PFSK-1 (cell line): ENCODE results near the gene MITF.

Source experiments
- FOXP2 ChIP-seq: optimal IDR thresholded peaks from 2 replicates; pipeline ENCODE3; 2011; ENCODE audit warnings: borderline replicate concordance, control low read depth, inconsistent platforms; ENCODE audit not compliant: insufficient read depth; ENCODE audit errors: extremely low read length, extremely low read depth
- POLR2AphosphoS5 ChIP-seq: IDR thresholded peaks from 2 replicates; pipeline ENCODE4 v1.6.1; 2012; ENCODE audit warnings: low read depth, mild to moderate bottlenecking, control low read depth, low read length, moderate library complexity
- SIN3A ChIP-seq: IDR thresholded peaks from 2 replicates; pipeline ENCODE4 v1.6.1; 2012; ENCODE audit warnings: mild to moderate bottlenecking, low read length, moderate library complexity, borderline replicate concordance; ENCODE audit not compliant: insufficient read depth
- TAF1 ChIP-seq: IDR thresholded peaks from 2 replicates; pipeline ENCODE4 v1.6.1; 2012; ENCODE audit warnings: low read length, control low read depth, borderline replicate concordance; ENCODE audit not compliant: insufficient read depth
- TF ChIP-seq, protein P1 (sequence below), 2 experiments: IDR thresholded peaks; 2 replicates each; pipeline versions ENCODE4 v1.6.1 to v1.8.0; 2011 to 2012; ENCODE audit warnings: low read depth in 2 of 2, low read length in 2 of 2, control low read depth in 1 of 2, inconsistent platforms in 1 of 2, mild to moderate bottlenecking in 1 of 2, moderate library complexity in 1 of 2; ENCODE audit not compliant: insufficient read depth in 1 of 2

DNA sequence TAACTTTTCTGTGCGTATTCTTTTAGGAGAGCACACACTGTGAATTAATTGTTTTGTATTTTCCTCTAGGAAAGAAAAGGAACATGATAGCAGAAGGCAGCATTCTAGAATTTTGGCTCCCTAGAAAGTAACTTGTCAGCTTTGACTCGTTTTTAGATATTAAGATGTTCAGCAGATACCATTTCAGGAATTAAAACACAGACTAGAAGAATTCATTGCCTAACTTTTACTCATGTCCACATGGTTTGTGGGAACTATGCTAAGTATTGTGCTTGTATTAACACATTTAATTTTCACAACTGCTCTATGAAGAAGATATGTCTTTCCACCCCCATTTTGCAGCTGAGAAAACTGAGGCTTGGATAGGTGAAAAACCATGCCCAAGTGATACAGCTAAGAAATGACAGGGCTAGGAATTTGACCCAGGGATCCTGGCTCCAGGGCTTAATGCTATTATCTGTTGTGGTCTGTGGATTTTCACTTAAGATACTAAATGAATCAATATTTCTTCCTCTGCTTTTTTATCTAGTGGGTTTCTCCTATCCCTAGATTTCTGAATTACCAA lies 128.8 kb downstream of the MITF start:
- TF ChIP-seq SIN3A (no peak), POLR2AphosphoS5 (no peak), TAF1 (no peak), FOXP2 (no peak)
- TF ChIP-seq, protein P1, sequence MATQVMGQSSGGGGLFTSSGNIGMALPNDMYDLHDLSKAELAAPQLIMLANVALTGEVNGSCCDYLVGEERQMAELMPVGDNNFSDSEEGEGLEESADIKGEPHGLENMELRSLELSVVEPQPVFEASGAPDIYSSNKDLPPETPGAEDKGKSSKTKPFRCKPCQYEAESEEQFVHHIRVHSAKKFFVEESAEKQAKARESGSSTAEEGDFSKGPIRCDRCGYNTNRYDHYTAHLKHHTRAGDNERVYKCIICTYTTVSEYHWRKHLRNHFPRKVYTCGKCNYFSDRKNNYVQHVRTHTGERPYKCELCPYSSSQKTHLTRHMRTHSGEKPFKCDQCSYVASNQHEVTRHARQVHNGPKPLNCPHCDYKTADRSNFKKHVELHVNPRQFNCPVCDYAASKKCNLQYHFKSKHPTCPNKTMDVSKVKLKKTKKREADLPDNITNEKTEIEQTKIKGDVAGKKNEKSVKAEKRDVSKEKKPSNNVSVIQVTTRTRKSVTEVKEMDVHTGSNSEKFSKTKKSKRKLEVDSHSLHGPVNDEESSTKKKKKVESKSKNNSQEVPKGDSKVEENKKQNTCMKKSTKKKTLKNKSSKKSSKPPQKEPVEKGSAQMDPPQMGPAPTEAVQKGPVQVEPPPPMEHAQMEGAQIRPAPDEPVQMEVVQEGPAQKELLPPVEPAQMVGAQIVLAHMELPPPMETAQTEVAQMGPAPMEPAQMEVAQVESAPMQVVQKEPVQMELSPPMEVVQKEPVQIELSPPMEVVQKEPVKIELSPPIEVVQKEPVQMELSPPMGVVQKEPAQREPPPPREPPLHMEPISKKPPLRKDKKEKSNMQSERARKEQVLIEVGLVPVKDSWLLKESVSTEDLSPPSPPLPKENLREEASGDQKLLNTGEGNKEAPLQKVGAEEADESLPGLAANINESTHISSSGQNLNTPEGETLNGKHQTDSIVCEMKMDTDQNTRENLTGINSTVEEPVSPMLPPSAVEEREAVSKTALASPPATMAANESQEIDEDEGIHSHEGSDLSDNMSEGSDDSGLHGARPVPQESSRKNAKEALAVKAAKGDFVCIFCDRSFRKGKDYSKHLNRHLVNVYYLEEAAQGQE (IDR thresholded peaks at IDR 0.05; ENCODE audit: insufficient read depth in 1 of 2, low read depth in 2 of 2, low read length in 2 of 2): no peak
